ENCODE data around the gene CRTAC1. TPM values are rescaled to one million over a fixed set of nuclear protein-coding genes. Genes with fewer than 3 reads are reported as not detected.

The CRTAC1 gene
- polyA plus RNA-seq, 1 donor (not counting 4 experiments of a cell fraction or from before 2014, with no cell fraction given), result not detected

- Histone ChIP-seq H3K4me3 (ENCODE audit: control insufficient read depth in 2 of 3, extremely low read depth in 1 of 3, insufficient read depth in 2 of 3, low read depth in 1 of 3, low read length in 3 of 3) (no peak overlapping the region), H3K27ac (ENCODE audit: control insufficient read depth, insufficient read depth, low read length) (no peak overlapping the region), H3K36me3 (ENCODE audit: control insufficient read depth in 2 of 2, extremely low read depth in 1 of 2, insufficient read depth in 2 of 2, low read length in 2 of 2) (no peaks in the 10 kb centered on the region), H3K9me3 (ENCODE audit: control insufficient read depth, low read depth, low read length) (no peaks in the 10 kb centered on the region), H3K79me2 (ENCODE audit: control insufficient read depth, insufficient read depth, low read length) (no peaks in the 10 kb centered on the region), H4K20me1 (ENCODE audit: control insufficient read depth, extremely low read depth, insufficient read depth, low read length) (no peaks in the 10 kb centered on the region), H3K9ac (ENCODE audit: control insufficient read depth, extremely low read depth, insufficient read depth, low read length) (no peak overlapping the region), H2AFZ (ENCODE audit: control insufficient read depth, low read length) (no peak overlapping the region), H3K4me1 (ENCODE audit: control insufficient read depth, extremely low read depth, insufficient read depth, low read length) (no peaks in the 10 kb centered on the region), H3K4me2 (ENCODE audit: control insufficient read depth, extremely low read depth, insufficient read depth, low read depth, low read length) (no peak overlapping the region), H3K27me3 (ENCODE audit: control insufficient read depth, extremely low read depth, insufficient read depth, low read length) (no peaks in the 10 kb centered on the region), H3K9me1 (ENCODE audit: control insufficient read depth, extremely low read depth, insufficient read depth, low read length) (no peaks in the 10 kb centered on the region)
- DNase-seq (ENCODE audit: low read depth, low spot score), result no peak
- FAIRE-seq, result no peak
- no peak for TF ChIP-seq EZH2 (IDR thresholded peaks at IDR 0.05; ENCODE audit: low read length)
- TF ChIP-seq CTCF (optimal IDR thresholded peaks at IDR 0.05 in 1 of 3, IDR thresholded peaks at IDR 0.05 in 1 of 3, conservative IDR thresholded peaks at IDR 0.05 in 1 of 3; ENCODE audit: extremely low read depth in 1 of 3, insufficient read depth in 2 of 3, low read length in 3 of 3), result no peak
- dilution Hi-C loops (cut with MboI; ENCODE audit: extremely low pct_ligation_motif_present, low sequenced_read_pairs), result no loop called here
Observed at GRCh38 chr10:97936126-97936525, 94.3 kb downstream of the CRTAC1 start.

GRCh38 chr10:97932932-97933530 lies 97.4 kb downstream of the CRTAC1 start:
- Histone ChIP-seq H3K4me2 (ENCODE audit: control insufficient read depth, extremely low read depth, insufficient read depth, low read depth, low read length) (no peak overlapping the region), H3K27me3 (ENCODE audit: control insufficient read depth, extremely low read depth, insufficient read depth, low read length) (peaks cover 3% of the 10 kb centered on the region), H3K4me3 (ENCODE audit: control insufficient read depth in 2 of 3, extremely low read depth in 1 of 3, insufficient read depth in 2 of 3, low read depth in 1 of 3, low read length in 3 of 3) (no peak overlapping the region), H3K79me2 (ENCODE audit: control insufficient read depth, insufficient read depth, low read length) (no peaks in the 10 kb centered on the region), H3K27ac (ENCODE audit: control insufficient read depth, insufficient read depth, low read length) (no peak overlapping the region), H4K20me1 (ENCODE audit: control insufficient read depth, extremely low read depth, insufficient read depth, low read length) (no peaks in the 10 kb centered on the region), H3K9me3 (ENCODE audit: control insufficient read depth, low read depth, low read length) (no peaks in the 10 kb centered on the region), H3K9me1 (ENCODE audit: control insufficient read depth, extremely low read depth, insufficient read depth, low read length) (no peaks in the 10 kb centered on the region), H3K36me3 (ENCODE audit: control insufficient read depth in 2 of 2, extremely low read depth in 1 of 2, insufficient read depth in 2 of 2, low read length in 2 of 2) (no peaks in the 10 kb centered on the region), H3K9ac (ENCODE audit: control insufficient read depth, extremely low read depth, insufficient read depth, low read length) (no peak overlapping the region), H2AFZ (ENCODE audit: control insufficient read depth, low read length) (no peak overlapping the region), H3K4me1 (ENCODE audit: control insufficient read depth, extremely low read depth, insufficient read depth, low read length) (no peaks in the 10 kb centered on the region)
- dilution Hi-C loops (cut with MboI; ENCODE audit: extremely low pct_ligation_motif_present, low sequenced_read_pairs), result no loop called here
- TF ChIP-seq CTCF (optimal IDR thresholded peaks at IDR 0.05 in 1 of 3, IDR thresholded peaks at IDR 0.05 in 1 of 3, conservative IDR thresholded peaks at IDR 0.05 in 1 of 3; ENCODE audit: extremely low read depth in 1 of 3, insufficient read depth in 2 of 3, low read length in 3 of 3), result no peak
- FAIRE-seq, result no peak
- DNase-seq (ENCODE audit: low read depth, low spot score), result no peak

Measured in keratinocyte (primary cell).